ENCODE measurements around the gene C1RL. TPM values are rescaled to one million over a fixed set of nuclear protein-coding genes. Genes with fewer than 3 reads are reported as not detected.

C1RL gene
- total and polyA plus RNA-seq, 8 donors: 55.4 to 72.7 (median 63.8) TPM

DNA sequence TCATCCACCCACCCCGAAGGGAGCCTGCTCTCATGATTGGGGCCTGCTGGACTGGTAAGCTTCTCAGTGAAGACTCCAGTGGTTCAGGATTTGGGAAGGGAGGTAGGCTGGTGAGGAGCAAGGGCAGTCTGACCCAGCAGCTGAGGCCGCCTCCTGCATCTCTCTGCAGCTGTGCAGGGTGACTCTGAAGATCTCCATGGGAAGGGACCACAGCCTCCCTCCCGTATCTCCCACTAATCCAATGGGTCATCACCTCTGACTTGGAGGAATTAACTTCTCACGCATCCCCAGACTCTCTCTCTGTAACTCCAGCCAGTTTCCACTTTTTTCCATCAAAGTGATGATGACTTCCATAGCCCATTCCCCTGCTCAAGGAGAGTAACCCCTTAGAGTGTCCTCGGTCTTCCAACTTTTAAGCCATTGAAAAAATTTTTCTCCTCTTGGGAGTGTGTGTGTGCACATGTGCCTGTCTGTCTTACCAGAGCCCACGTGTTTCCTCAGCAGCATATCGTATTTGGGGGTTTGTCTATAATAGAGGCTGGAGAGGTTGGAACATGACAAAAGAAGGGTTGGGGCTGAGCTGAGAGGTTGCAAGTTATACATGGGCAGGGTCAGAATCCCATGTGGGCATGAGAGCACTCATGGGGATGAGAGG is 32.5 kb upstream of the C1RL start:
- H3K27me3 ChIP-seq: no peaks in the 10 kb centered on the region
- intact Hi-C loops (cut with DNase I): no loop called here

DNA sequence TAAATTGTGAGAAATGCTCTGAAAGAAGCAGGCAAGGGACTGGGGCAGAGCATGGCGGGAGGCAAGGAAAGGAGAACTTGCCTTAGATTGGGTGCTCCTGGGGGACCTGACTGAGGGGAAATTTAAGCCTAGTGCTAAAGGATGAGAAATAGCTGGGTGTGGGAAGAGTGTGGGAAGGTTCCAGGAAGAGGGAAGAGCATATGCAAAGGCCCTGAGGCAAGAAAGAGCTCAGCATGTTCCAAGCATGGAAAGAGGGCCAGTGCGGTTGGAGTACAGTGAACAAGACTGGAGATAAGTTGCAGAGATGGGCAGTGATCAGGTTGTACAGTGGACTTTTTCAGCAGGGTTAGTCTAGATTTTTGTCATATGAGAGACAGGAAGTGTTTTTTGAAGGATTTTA is 30.2 kb upstream of the C1RL start:
- intact Hi-C loops (cut with DNase I): no loop called here

More for the DNA sequence above, 32.5 kb upstream of the C1RL start:
- Histone ChIP-seq H3K4me1 (peaks cover 0 to 4% of the 10 kb centered on the region in 2 donors), H3K36me3 (peaks cover 0 to 30% of the 10 kb centered on the region in 2 donors), H3K27ac (no peak overlapping the region), H3K9me3 (no peaks in the 10 kb centered on the region), H3K4me3 (no peak overlapping the region)
- ATAC-seq (no peak), DNase-seq (no peak)
- TF ChIP-seq, protein P1, sequence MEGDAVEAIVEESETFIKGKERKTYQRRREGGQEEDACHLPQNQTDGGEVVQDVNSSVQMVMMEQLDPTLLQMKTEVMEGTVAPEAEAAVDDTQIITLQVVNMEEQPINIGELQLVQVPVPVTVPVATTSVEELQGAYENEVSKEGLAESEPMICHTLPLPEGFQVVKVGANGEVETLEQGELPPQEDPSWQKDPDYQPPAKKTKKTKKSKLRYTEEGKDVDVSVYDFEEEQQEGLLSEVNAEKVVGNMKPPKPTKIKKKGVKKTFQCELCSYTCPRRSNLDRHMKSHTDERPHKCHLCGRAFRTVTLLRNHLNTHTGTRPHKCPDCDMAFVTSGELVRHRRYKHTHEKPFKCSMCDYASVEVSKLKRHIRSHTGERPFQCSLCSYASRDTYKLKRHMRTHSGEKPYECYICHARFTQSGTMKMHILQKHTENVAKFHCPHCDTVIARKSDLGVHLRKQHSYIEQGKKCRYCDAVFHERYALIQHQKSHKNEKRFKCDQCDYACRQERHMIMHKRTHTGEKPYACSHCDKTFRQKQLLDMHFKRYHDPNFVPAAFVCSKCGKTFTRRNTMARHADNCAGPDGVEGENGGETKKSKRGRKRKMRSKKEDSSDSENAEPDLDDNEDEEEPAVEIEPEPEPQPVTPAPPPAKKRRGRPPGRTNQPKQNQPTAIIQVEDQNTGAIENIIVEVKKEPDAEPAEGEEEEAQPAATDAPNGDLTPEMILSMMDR (IDR thresholded peaks at IDR 0.05): no peak

DNA sequence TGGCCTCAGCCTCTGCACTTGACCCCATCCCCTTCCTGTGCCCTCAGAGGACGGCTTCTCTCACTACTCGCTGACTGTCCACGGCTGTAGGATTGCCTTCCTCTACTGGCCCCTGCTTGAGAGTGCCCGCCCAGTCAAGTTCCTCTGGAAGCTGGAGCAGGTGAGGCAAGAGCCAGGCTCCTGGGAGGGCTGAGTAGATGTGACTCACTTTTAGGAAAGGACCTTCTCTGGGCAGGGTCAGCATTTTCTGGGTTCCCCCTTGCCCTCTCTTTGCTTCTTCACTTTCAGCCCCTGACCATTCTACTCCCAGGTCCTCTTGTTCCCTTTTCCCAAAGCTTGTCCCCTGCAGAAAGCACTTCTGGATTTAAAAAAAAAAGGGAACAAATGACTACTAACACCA is 28.9 kb upstream of the C1RL start:
- Histone ChIP-seq H3K36me3 (peaks cover 0 to 46% of the 10 kb centered on the region in 2 donors), H3K27me3 (no peaks in the 10 kb centered on the region)
- ATAC-seq: peak; percentile 61

More for the DNA sequence above, 30.2 kb upstream of the C1RL start:
- H3K27me3 ChIP-seq: no peaks in the 10 kb centered on the region
- TF ChIP-seq, protein P1 (IDR thresholded peaks at IDR 0.05): no peak
- peaks cover 0 to 42% of the 10 kb centered on the region in 2 donors for H3K36me3 ChIP-seq
- H3K27ac ChIP-seq: no peak overlapping the region
- no peaks in the 10 kb centered on the region for H3K4me1 ChIP-seq
- H3K4me3 ChIP-seq: no peak overlapping the region
- DNase-seq: no peak
- H3K9me3 ChIP-seq: no peaks in the 10 kb centered on the region
- no peak for ATAC-seq

DNA sequence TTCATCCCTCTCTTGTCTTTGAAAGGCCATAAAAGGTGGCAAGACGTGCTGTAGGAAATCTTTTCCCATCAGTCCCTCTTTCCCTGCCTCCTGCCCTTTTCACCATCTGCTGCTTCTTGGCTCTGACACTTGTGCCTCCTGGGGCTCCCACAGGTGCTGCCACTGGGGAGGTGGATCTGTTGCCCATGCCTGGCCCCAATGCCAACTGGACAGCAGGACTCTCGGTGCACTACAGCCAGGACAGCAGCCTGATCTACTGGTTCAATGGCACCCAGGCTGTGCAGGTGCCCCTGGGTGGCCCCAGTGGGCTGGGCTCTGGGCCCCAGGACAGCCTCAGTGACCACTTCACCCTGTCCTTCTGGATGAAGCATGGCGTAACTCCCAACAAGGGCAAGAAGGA is 27.7 kb upstream of the C1RL start:
- Histone ChIP-seq H3K27me3 (peaks cover 0 to 4% of the 10 kb centered on the region in 2 donors), H3K9me3 (no peaks in the 10 kb centered on the region), H3K4me3 (no peak overlapping the region), H3K36me3 (peaks cover 0 to 46% of the 10 kb centered on the region in 2 donors), H3K4me1 (peaks cover 0 to under 1% of the 10 kb centered on the region in 2 donors), H3K27ac (no peak overlapping the region)
- ATAC-seq (no peak), DNase-seq (no peak)
- intact Hi-C loops (cut with DNase I): no loop called here
- TF ChIP-seq, protein P1 (IDR thresholded peaks at IDR 0.05): no peak

More for the DNA sequence above, 28.9 kb upstream of the C1RL start:
- Histone ChIP-seq H3K27ac (no peak overlapping the region), H3K4me3 (no peak overlapping the region), H3K9me3 (no peaks in the 10 kb centered on the region), H3K4me1 (no peaks in the 10 kb centered on the region)
- intact Hi-C loops (cut with DNase I): no loop called here
- no peak for DNase-seq
- TF ChIP-seq, protein P1 (IDR thresholded peaks at IDR 0.05): no peak

DNA sequence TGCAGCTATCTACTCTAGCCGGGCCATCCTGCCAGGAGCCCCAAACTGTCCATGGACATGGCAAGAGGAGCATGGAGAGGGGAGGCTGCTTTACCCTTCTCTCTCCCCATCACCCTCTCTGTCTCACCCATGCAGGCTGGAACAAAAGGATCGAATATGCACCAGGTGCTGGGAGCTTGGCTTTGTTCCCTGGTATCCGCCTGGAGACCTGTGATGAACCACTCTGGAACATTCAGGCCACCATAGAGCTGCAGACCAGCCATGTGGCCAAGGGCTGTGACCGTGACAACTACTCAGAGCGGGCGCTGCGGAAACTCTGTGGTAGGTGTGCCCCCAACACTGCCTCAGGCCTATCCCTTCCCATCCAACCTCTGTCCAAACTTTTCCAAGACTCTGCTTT is 27.1 kb upstream of the C1RL start:
- TF ChIP-seq, protein P1 (IDR thresholded peaks at IDR 0.05): no peak
- intact Hi-C loops (cut with DNase I): no loop called here
- DNase-seq: no peak
- H3K27ac ChIP-seq: no peak overlapping the region
- H3K36me3 ChIP-seq: peaks cover 0 to 42% of the 10 kb centered on the region in 2 donors
- H3K4me3 ChIP-seq: no peak overlapping the region
- peaks cover 0 to 6% of the 10 kb centered on the region in 2 donors for H3K4me1 ChIP-seq
- no peaks in the 10 kb centered on the region for H3K9me3 ChIP-seq
- peaks cover 0 to 10% of the 10 kb centered on the region in 2 donors for H3K27me3 ChIP-seq
- no peak for ATAC-seq

All from left lung (tissue), 10 donors.